ENCODE results near the gene DNAH14. TPM values are rescaled to one million over a fixed set of nuclear protein-coding genes. Genes with fewer than 3 reads are reported as not detected.
"Not testable (repeated sequence)": the region's sequence is repeated elsewhere in the genome, so short reads cannot be mapped to it uniquely, and the experiment has no call there.

DNAH14 gene
- total and polyA plus RNA-seq, 10 of the 15 experiments (the other 5 are each of a cell fraction or from before 2014, with no cell fraction given) = 2.0 to 7.9 (median 4.8) TPM

DNA sequence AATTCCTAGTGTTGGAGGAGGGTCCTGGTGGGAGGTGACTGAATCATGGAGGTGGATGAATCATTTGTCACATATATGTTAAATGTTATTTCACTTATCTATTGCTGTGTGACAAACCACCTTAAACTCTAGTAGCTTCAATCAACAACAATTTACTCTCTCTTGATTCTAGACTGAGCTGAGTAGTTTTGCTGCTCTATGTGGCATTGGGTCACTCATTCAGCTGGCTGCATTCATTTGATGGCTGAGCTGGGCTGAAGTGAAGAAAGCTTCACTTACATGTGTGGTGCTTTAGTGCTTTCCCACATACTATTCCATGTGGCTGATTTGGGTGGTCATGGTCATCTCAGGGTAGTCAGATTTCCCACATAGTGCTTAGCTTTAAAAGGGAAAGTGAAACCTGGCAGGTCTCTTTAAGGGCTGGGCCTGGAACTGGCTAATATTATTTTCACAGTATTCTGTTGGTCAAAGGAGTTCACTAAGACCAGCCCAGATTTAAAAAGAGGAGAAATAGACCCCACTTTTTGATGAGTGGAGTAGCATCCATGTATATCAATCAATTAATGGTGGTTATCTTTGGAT, 10.5 kb downstream of the DNAH14 start (continued):
- TF ChIP-seq, protein P1, sequence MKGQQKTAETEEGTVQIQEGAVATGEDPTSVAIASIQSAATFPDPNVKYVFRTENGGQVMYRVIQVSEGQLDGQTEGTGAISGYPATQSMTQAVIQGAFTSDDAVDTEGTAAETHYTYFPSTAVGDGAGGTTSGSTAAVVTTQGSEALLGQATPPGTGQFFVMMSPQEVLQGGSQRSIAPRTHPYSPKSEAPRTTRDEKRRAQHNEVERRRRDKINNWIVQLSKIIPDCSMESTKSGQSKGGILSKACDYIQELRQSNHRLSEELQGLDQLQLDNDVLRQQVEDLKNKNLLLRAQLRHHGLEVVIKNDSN (IDR thresholded peaks at IDR 0.05; ENCODE audit: borderline replicate concordance, extremely low read length, insufficient read depth, low read depth, low read length) = no peak
- TF ChIP-seq PAX5 (IDR thresholded peaks at IDR 0.05; ENCODE audit: borderline replicate concordance, low read depth, low read length) (no peak), NFYB (IDR thresholded peaks at IDR 0.05; ENCODE audit: insufficient read depth, low read depth, low read length) (no peak), EZH2 (IDR thresholded peaks at IDR 0.05; ENCODE audit: borderline replicate concordance, control insufficient read depth, low read depth, low read length) (no peak), RAD21 (IDR thresholded peaks at IDR 0.05; ENCODE audit: insufficient read depth, low read depth, low read length) (no peak), CHD1 (IDR thresholded peaks at IDR 0.05; ENCODE audit: low read depth, low read length) (no peak)
- TF ChIP-seq, protein P2, sequence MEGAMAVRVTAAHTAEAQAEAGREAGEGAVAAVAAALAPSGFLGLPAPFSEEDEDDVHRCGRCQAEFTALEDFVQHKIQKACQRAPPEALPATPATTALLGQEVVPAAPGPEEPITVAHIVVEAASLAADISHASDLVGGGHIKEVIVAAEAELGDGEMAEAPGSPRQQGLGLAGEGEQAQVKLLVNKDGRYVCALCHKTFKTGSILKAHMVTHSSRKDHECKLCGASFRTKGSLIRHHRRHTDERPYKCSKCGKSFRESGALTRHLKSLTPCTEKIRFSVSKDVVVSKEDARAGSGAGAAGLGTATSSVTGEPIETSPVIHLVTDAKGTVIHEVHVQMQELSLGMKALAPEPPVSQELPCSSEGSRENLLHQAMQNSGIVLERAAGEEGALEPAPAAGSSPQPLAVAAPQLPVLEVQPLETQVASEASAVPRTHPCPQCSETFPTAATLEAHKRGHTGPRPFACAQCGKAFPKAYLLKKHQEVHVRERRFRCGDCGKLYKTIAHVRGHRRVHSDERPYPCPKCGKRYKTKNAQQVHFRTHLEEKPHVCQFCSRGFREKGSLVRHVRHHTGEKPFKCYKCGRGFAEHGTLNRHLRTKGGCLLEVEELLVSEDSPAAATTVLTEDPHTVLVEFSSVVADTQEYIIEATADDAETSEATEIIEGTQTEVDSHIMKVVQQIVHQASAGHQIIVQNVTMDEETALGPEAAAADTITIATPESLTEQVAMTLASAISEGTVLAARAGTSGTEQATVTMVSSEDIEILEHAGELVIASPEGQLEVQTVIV (IDR thresholded peaks at IDR 0.05; ENCODE audit: borderline replicate concordance, partially characterized antibody) = no peak

DNA sequence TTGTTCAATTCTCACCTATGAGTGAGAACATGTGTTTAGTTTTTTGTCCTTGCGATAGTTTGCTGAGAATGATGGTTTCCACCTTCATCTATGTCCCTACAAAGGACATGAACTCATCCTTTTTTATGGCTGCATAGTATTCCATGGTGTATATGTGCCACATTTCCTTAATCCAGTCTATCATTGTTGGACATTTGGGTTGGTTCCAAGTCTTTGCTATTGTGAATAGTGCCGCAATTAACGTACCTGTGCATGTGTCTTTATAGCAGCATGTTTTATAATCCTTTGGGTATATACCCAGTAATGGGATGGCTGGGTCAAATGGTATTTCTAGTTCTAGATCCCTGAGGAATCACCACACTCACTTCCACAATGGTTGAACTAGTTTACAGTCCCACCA, 11.3 kb downstream of the DNAH14 start:
- H3K4me3 ChIP-seq; ATAC-seq; H3K27ac ChIP-seq (ENCODE audit: control insufficient read depth, insufficient read depth); H3K79me2 ChIP-seq (ENCODE audit: control insufficient read depth, insufficient read depth, low read length); H3K27me3 ChIP-seq (replicated peaks in 1 of 2; ENCODE audit: control insufficient read depth in 2 of 2, insufficient read depth in 2 of 2, low read length in 1 of 2); H4K20me1 ChIP-seq (ENCODE audit: control insufficient read depth, insufficient read depth); FAIRE-seq; H2AFZ ChIP-seq (ENCODE audit: control insufficient read depth, low read depth, low read length); SMC1A ChIA-PET (ENCODE audit: uncharacterized antibody, unreplicated experiment); BruUV-seq (replicated peaks); H3K36me3 ChIP-seq (ENCODE audit: control insufficient read depth in 2 of 2, insufficient read depth in 2 of 2, low read length in 1 of 2); RAD21 ChIA-PET (ENCODE audit: unreplicated experiment); POLR2A ChIA-PET; H3K4me2 ChIP-seq (ENCODE audit: control insufficient read depth, insufficient read depth); H3K9me3 ChIP-seq (replicated peaks; ENCODE audit: control insufficient read depth, insufficient read depth, low read length); H3K9ac ChIP-seq (ENCODE audit: control insufficient read depth, insufficient read depth, low read length); in situ Hi-C loops (cut with MboI); CTCF ChIA-PET; DNase-seq (ENCODE audit: low read depth, low spot score); H3K4me1 ChIP-seq (ENCODE audit: control insufficient read depth, insufficient read depth, low read length); intact Hi-C loops (cut with micrococcal nuclease; ENCODE audit: unreplicated experiment): not testable (repeated sequence)
- WGBS (ENCODE audit: insufficient coverage, insufficient replicate concordance, low lambda C conversion rate, missing lambda C conversion rate) = 47% methylated on average over 3 of the region's 3 CpGs

DNA sequence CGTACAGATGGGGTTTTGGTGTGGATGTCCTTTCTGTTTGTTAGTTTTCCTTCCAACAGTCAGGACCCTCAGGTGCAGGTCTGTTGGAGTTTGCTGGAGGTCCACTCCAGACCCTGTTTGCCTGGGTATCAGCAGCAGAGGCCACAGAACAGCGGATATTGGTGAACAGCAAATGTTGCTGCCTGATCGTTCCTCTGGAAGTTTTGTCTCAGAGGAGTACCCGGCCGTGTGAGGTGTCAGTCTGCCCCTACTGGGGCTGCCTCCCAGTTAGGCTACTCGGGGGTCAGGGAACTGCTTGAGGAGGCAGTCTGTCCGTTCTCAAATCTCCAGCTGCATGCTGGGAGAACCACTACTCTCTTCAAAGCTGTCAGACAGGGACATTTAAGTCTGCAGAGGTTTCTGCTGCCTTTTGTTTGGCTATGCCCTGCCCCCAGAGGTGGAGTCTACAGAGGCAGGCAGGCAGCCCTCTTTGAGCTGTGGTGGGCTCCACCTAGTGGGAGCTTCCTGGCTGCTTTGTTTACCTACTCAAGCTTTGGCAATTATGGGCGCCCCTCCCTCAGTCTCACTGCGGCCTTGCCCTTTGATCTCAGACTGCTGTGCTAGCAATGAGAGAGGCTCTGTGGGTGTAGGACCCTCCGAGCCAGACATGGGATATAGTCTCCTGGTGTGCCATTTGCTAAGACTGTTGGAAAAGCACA, 16.3 kb downstream of the DNAH14 start:
- ATAC-seq; intact Hi-C loops (cut with micrococcal nuclease; ENCODE audit: unreplicated experiment); H3K4me1 ChIP-seq (ENCODE audit: control insufficient read depth, insufficient read depth, low read length); H3K4me2 ChIP-seq (ENCODE audit: control insufficient read depth, insufficient read depth); RAD21 ChIA-PET (ENCODE audit: unreplicated experiment); FAIRE-seq; POLR2A ChIA-PET; DNase-seq (ENCODE audit: low read depth, low spot score); H3K27ac ChIP-seq (ENCODE audit: control insufficient read depth, insufficient read depth); H3K9ac ChIP-seq (ENCODE audit: control insufficient read depth, insufficient read depth, low read length); BruUV-seq (replicated peaks); SMC1A ChIA-PET (ENCODE audit: uncharacterized antibody, unreplicated experiment); H3K36me3 ChIP-seq (ENCODE audit: control insufficient read depth in 2 of 2, insufficient read depth in 2 of 2, low read length in 1 of 2); H3K27me3 ChIP-seq (replicated peaks in 1 of 2; ENCODE audit: control insufficient read depth in 2 of 2, insufficient read depth in 2 of 2, low read length in 1 of 2); H4K20me1 ChIP-seq (ENCODE audit: control insufficient read depth, insufficient read depth); H3K4me3 ChIP-seq; H3K9me3 ChIP-seq (replicated peaks; ENCODE audit: control insufficient read depth, insufficient read depth, low read length); in situ Hi-C loops (cut with MboI); H2AFZ ChIP-seq (ENCODE audit: control insufficient read depth, low read depth, low read length); H3K79me2 ChIP-seq (ENCODE audit: control insufficient read depth, insufficient read depth, low read length): not testable (repeated sequence)
- WGBS (ENCODE audit: insufficient coverage, insufficient replicate concordance, low lambda C conversion rate, missing lambda C conversion rate) = 40% methylated on average over 10 of the region's 10 CpGs
- CTCF ChIA-PET = interaction anchor here (1.6 kb wide), 1 partner anchor 23 kb away, joined by 4 read pairs; no protein-coding TSS in a partner anchor

Data from GM12878 (cell line).